Measurements from ENCODE around the gene BCAR1.

BCAR1 gene

GRCh38 chr16:75224306-75225082 is 26.9 kb downstream of the BCAR1 start:
- TF ChIP-seq TAF1 (IDR thresholded peaks at IDR 0.05; ENCODE audit: borderline replicate concordance, insufficient read depth, low read length): no peak
- TF ChIP-seq POLR2AphosphoS5 (IDR thresholded peaks at IDR 0.05; ENCODE audit: low read depth, low read length): no peak
- TF ChIP-seq FOXP2 (optimal IDR thresholded peaks at IDR 0.05; ENCODE audit: borderline replicate concordance, extremely low read depth, extremely low read length, insufficient read depth): no peak

GRCh38 chr16:75222271-75222783 is 29.1 kb downstream of the BCAR1 start:
- TF ChIP-seq TAF1 (IDR thresholded peaks at IDR 0.05; ENCODE audit: borderline replicate concordance, insufficient read depth, low read length) (no peak), POLR2AphosphoS5 (IDR thresholded peaks at IDR 0.05; ENCODE audit: low read depth, low read length) (no peak), FOXP2 (optimal IDR thresholded peaks at IDR 0.05; ENCODE audit: borderline replicate concordance, extremely low read depth, extremely low read length, insufficient read depth) (no peak), REST (IDR thresholded peaks at IDR 0.05; ENCODE audit: insufficient read depth in 1 of 2, low read depth in 2 of 2, low read length in 2 of 2) (no peak), SIN3A (IDR thresholded peaks at IDR 0.05; ENCODE audit: borderline replicate concordance, insufficient read depth, low read length) (no peak)

GRCh38 chr16:75219838-75220237 is 31.6 kb downstream of the BCAR1 start:
- TF ChIP-seq SIN3A (IDR thresholded peaks at IDR 0.05; ENCODE audit: borderline replicate concordance, insufficient read depth, low read length): no peak
- no peak for TF ChIP-seq TAF1 (IDR thresholded peaks at IDR 0.05; ENCODE audit: borderline replicate concordance, insufficient read depth, low read length)
- TF ChIP-seq FOXP2 (optimal IDR thresholded peaks at IDR 0.05; ENCODE audit: borderline replicate concordance, extremely low read depth, extremely low read length, insufficient read depth): no peak
- TF ChIP-seq REST (IDR thresholded peaks at IDR 0.05; ENCODE audit: insufficient read depth in 1 of 2, low read depth in 2 of 2, low read length in 2 of 2): no peak
- no peak for TF ChIP-seq POLR2AphosphoS5 (IDR thresholded peaks at IDR 0.05; ENCODE audit: low read depth, low read length)

- TF ChIP-seq SIN3A (IDR thresholded peaks at IDR 0.05; ENCODE audit: borderline replicate concordance, insufficient read depth, low read length): no peak
These were observed 32.3 kb downstream of the BCAR1 start for GRCh38 chr16:75219088-75219487.

GRCh38 chr16:75218256-75219076 is 33.0 kb downstream of the BCAR1 start, which contains the start of gene CTRB1:
Gene CTRB1 (plus strand): TSS chr16:75218988. CDS start chr16:75219008, 20 bp downstream.
- TF ChIP-seq FOXP2 (optimal IDR thresholded peaks at IDR 0.05; ENCODE audit: borderline replicate concordance, extremely low read depth, extremely low read length, insufficient read depth) (no peak), REST (IDR thresholded peaks at IDR 0.05; ENCODE audit: insufficient read depth in 1 of 2, low read depth in 2 of 2, low read length in 2 of 2) (no peak), TAF1 (IDR thresholded peaks at IDR 0.05; ENCODE audit: borderline replicate concordance, insufficient read depth, low read length) (no peak), SIN3A (IDR thresholded peaks at IDR 0.05; ENCODE audit: borderline replicate concordance, insufficient read depth, low read length) (no peak), POLR2AphosphoS5 (IDR thresholded peaks at IDR 0.05; ENCODE audit: low read depth, low read length) (no peak)
